ENCODE results near the gene FCRL1.

GRCh38 chr1:157758018-157758417 is 61.9 kb downstream of the FCRL1 start:
- TF ChIP-seq EZH2 (IDR thresholded peaks at IDR 0.05; ENCODE audit: low read depth, low read length, severe bottlenecking) = no peak
- TF ChIP-seq, protein P1, sequence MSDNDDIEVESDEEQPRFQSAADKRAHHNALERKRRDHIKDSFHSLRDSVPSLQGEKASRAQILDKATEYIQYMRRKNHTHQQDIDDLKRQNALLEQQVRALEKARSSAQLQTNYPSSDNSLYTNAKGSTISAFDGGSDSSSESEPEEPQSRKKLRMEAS (IDR thresholded peaks at IDR 0.05) = no peak
- TF ChIP-seq, protein P2, sequence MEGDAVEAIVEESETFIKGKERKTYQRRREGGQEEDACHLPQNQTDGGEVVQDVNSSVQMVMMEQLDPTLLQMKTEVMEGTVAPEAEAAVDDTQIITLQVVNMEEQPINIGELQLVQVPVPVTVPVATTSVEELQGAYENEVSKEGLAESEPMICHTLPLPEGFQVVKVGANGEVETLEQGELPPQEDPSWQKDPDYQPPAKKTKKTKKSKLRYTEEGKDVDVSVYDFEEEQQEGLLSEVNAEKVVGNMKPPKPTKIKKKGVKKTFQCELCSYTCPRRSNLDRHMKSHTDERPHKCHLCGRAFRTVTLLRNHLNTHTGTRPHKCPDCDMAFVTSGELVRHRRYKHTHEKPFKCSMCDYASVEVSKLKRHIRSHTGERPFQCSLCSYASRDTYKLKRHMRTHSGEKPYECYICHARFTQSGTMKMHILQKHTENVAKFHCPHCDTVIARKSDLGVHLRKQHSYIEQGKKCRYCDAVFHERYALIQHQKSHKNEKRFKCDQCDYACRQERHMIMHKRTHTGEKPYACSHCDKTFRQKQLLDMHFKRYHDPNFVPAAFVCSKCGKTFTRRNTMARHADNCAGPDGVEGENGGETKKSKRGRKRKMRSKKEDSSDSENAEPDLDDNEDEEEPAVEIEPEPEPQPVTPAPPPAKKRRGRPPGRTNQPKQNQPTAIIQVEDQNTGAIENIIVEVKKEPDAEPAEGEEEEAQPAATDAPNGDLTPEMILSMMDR (IDR thresholded peaks at IDR 0.05; ENCODE audit: control extremely low read depth in 1 of 3, insufficient read depth in 1 of 3, low read depth in 1 of 3, low read length in 3 of 3) = no peak
- no peak for TF ChIP-seq EP300 (IDR thresholded peaks at IDR 0.05; ENCODE audit: borderline replicate concordance in 1 of 2, low read depth in 2 of 2, low read length in 2 of 2)

Measured in H1 (cell line).